ENCODE data around the gene ABCC8. TPM values are rescaled to one million over a fixed set of nuclear protein-coding genes. Genes with fewer than 3 reads are reported as not detected.

ABCC8 gene
- total RNA-seq, 1 experiment from 2014 or later, result 2.4 TPM

GRCh38 chr11:17508306-17508705, 31.7 kb upstream of the ABCC8 start:
- no peak overlapping the region for H3K27ac Mint-ChIP-seq
- H3K4me1 ChIP-seq (ENCODE audit: insufficient read depth, low read length), result no peaks in the 10 kb centered on the region
- H3K79me2 ChIP-seq (ENCODE audit: insufficient read depth, low read length), result no peaks in the 10 kb centered on the region
- no peaks in the 10 kb centered on the region for H3K23me2 ChIP-seq (ENCODE audit: insufficient read length, low read depth, low read length, poor library complexity, severe bottlenecking)
- H2BK12ac ChIP-seq (ENCODE audit: insufficient read length, low read depth, low read length), result no peak overlapping the region
- H3K18ac ChIP-seq (ENCODE audit: insufficient read length, low read depth, low read length), result no peak overlapping the region
- no peak overlapping the region for H2AFZ ChIP-seq (ENCODE audit: low read length)
- no peaks in the 10 kb centered on the region; the same call in 1 of the 2 replicates for H3K27me3 ChIP-seq (ENCODE audit: insufficient read depth, low read length)
- H4K91ac ChIP-seq (ENCODE audit: insufficient read length, low read depth, low read length), result no peak overlapping the region
- no peak overlapping the region; a peak in 1 of 5 replicates for H3K4me3 Mint-ChIP-seq
- no CpG with 5 or more reads among the region's 3 CpGs for WGBS (ENCODE audit: extremely low coverage, insufficient read length, low lambda C conversion rate)
- no peak overlapping the region for H2BK20ac ChIP-seq (ENCODE audit: low read depth, low read length, poor library complexity, severe bottlenecking)
- no peak for DNase-seq
- peaks cover 9 to 17% of the 10 kb centered on the region in 2 experiments for H3K4me1 Mint-ChIP-seq
- H3K56ac ChIP-seq (ENCODE audit: insufficient read length, low read depth, low read length), result no peak overlapping the region
- no peak overlapping the region for H3K14ac ChIP-seq (ENCODE audit: insufficient read depth, low read length)
- no peak overlapping the region for H3K4ac ChIP-seq (ENCODE audit: low read depth, low read length)
- TF ChIP-seq CTCF (conservative IDR thresholded peaks at IDR 0.05), result no peak
- H2BK120ac ChIP-seq (ENCODE audit: low read depth, low read length, poor library complexity, severe bottlenecking), result no peak overlapping the region
- H2BK15ac ChIP-seq (ENCODE audit: low read depth, low read length), result no peak overlapping the region
- H3K9me3 Mint-ChIP-seq, result no peaks in the 10 kb centered on the region
- no peak overlapping the region for H3T11ph ChIP-seq (ENCODE audit: low read length)
- H3K36me3 Mint-ChIP-seq (ENCODE audit: insufficient read depth in 1 of 3, low read depth in 3 of 3), result no peaks in the 10 kb centered on the region
- no peak overlapping the region for H4K8ac ChIP-seq (replicated peaks; ENCODE audit: insufficient read length, low read depth, low read length)
- no peaks in the 10 kb centered on the region for H3K79me1 ChIP-seq (ENCODE audit: insufficient read depth, low read depth, low read length, poor library complexity, severe bottlenecking)
- H3K9ac ChIP-seq (ENCODE audit: extremely low read depth, insufficient read length, low read length), result no peak overlapping the region
- H3K9me3 ChIP-seq (ENCODE audit: control insufficient read depth, low read depth, low read length), result no peaks in the 10 kb centered on the region
- H3K27ac ChIP-seq (ENCODE audit: insufficient read length, low read depth, low read length), result no peak overlapping the region
- H3K4me2 ChIP-seq (ENCODE audit: insufficient read depth, insufficient read length, low read length), result no peak overlapping the region
- no peak overlapping the region for H2BK5ac ChIP-seq (ENCODE audit: insufficient read length, low read length)
- no peak overlapping the region for H3K23ac ChIP-seq (ENCODE audit: insufficient read length, low read depth, low read length)
- peaks cover 12% of the 10 kb centered on the region for H3K27me3 Mint-ChIP-seq (ENCODE audit: low read depth)
- H4K5ac ChIP-seq (ENCODE audit: insufficient read length, low read depth, low read length), result no peak overlapping the region
- no peak overlapping the region for H2AK5ac ChIP-seq (ENCODE audit: insufficient read length, low read length)
- no peaks in the 10 kb centered on the region for H4K20me1 ChIP-seq (ENCODE audit: control insufficient read depth, insufficient read depth, insufficient read length)

Data from H9 (cell line).